CD4-positive, alpha-beta T cell treated with Interleukin-10 for 1 hour (primary cell): ENCODE results near the gene DIAPH2.

Source experiments
- DNase-seq: peaks from one replicate; pipeline ENCODE4 v3.0.0-alpha.2; 2020

The DIAPH2 gene

GRCh38 chrX:97616883-97617530 is 932.4 kb downstream of the DIAPH2 start:
- no peak for DNase-seq

- DNase-seq: no peak
These were observed 934.9 kb downstream of the DIAPH2 start for GRCh38 chrX:97619499-97619898.

- DNase-seq: no peak
These were observed 937.5 kb downstream of the DIAPH2 start for GRCh38 chrX:97622111-97622510.

GRCh38 chrX:97628326-97628725 is 943.7 kb downstream of the DIAPH2 start:
- DNase-seq: no peak

- no peak for DNase-seq
These were observed 944.4 kb downstream of the DIAPH2 start for GRCh38 chrX:97628807-97629596.

GRCh38 chrX:97629597-97629985 is 944.9 kb downstream of the DIAPH2 start:
- no peak for DNase-seq

GRCh38 chrX:97633798-97634197 is 949.2 kb downstream of the DIAPH2 start:
- DNase-seq: no peak

- DNase-seq: no peak
These were observed 952.0 kb downstream of the DIAPH2 start for GRCh38 chrX:97636473-97637140.

- no peak for DNase-seq
These were observed 952.6 kb downstream of the DIAPH2 start for GRCh38 chrX:97637289-97637688.

- no peak for DNase-seq
These were observed 954.0 kb downstream of the DIAPH2 start for GRCh38 chrX:97638621-97639020.

GRCh38 chrX:97639526-97639925 is 954.9 kb downstream of the DIAPH2 start:
- DNase-seq: no peak
